ENCODE results near the gene TMEM132C. TPM values are rescaled to one million over a fixed set of nuclear protein-coding genes. Genes with fewer than 3 reads are reported as not detected.

Gene TMEM132C
- total RNA-seq, 1 donor from 2014 or later, result not detected

GRCh38 chr12:128702371-128702770 is 435.4 kb downstream of the TMEM132C start:
- intact Hi-C loops (cut with micrococcal nuclease), result no loop called here

GRCh38 chr12:128705140-128705539 is 438.2 kb downstream of the TMEM132C start:
- intact Hi-C loops (cut with micrococcal nuclease), result no loop called here

- intact Hi-C loops (cut with micrococcal nuclease), result no loop called here
Observed at GRCh38 chr12:128707488-128707887, 440.5 kb downstream of the TMEM132C start.

GRCh38 chr12:128708789-128709188 is 441.8 kb downstream of the TMEM132C start:
- intact Hi-C loops (cut with micrococcal nuclease), result no loop called here

- intact Hi-C loops (cut with micrococcal nuclease), result no loop called here
Observed at GRCh38 chr12:128709660-128710059, 442.7 kb downstream of the TMEM132C start.

- intact Hi-C loops (cut with micrococcal nuclease), result no loop called here
Observed at GRCh38 chr12:128711486-128711885, 444.5 kb downstream of the TMEM132C start.

GRCh38 chr12:128712622-128713021 is 445.7 kb downstream of the TMEM132C start:
- intact Hi-C loops (cut with micrococcal nuclease), result no loop called here

GRCh38 chr12:128715485-128715884 is 448.5 kb downstream of the TMEM132C start:
- intact Hi-C loops (cut with micrococcal nuclease), result no loop called here

GRCh38 chr12:128724468-128725046 is 457.6 kb downstream of the TMEM132C start:
- intact Hi-C loops (cut with micrococcal nuclease), result no loop called here

GRCh38 chr12:128726886-128727285 is 459.9 kb downstream of the TMEM132C start:
- intact Hi-C loops (cut with micrococcal nuclease), result no loop called here

GRCh38 chr12:128727461-128727860 is 460.5 kb downstream of the TMEM132C start:
- intact Hi-C loops (cut with micrococcal nuclease), result no loop called here

- intact Hi-C loops (cut with micrococcal nuclease), result no loop called here
Observed at GRCh38 chr12:128727999-128728398, 461.0 kb downstream of the TMEM132C start.

- intact Hi-C loops (cut with micrococcal nuclease), result no loop called here
Observed at GRCh38 chr12:128729628-128730121, 462.7 kb downstream of the TMEM132C start.

- intact Hi-C loops (cut with micrococcal nuclease), result no loop called here
Observed at GRCh38 chr12:128734371-128734770, 467.4 kb downstream of the TMEM132C start.

GRCh38 chr12:128737292-128737966 is 470.5 kb downstream of the TMEM132C start:
- intact Hi-C loops (cut with micrococcal nuclease), result no loop called here

- intact Hi-C loops (cut with micrococcal nuclease), result no loop called here
Observed at GRCh38 chr12:128743916-128744315, 476.9 kb downstream of the TMEM132C start.

GRCh38 chr12:128745772-128746689 is 479.1 kb downstream of the TMEM132C start:
- intact Hi-C loops (cut with micrococcal nuclease), result no loop called here

GRCh38 chr12:128747441-128747840 is 480.5 kb downstream of the TMEM132C start:
- intact Hi-C loops (cut with micrococcal nuclease), result no loop called here

GRCh38 chr12:128752386-128752785 is 485.4 kb downstream of the TMEM132C start:
- intact Hi-C loops (cut with micrococcal nuclease), result no loop called here

- intact Hi-C loops (cut with micrococcal nuclease), result no loop called here
Observed at GRCh38 chr12:128753438-128753837, 486.5 kb downstream of the TMEM132C start.

GRCh38 chr12:128754275-128754674 is 487.3 kb downstream of the TMEM132C start:
- intact Hi-C loops (cut with micrococcal nuclease), result no loop called here

- intact Hi-C loops (cut with micrococcal nuclease), result no loop called here
Observed at GRCh38 chr12:128755566-128755965, 488.6 kb downstream of the TMEM132C start.

Measured in T-helper 1 cell treated with Interleukin-12 subunit alpha and Interleukin-12 subunit beta and Interleukin-4 antibody, amounts not matched to agents 30 ng/mL and 1 ng/mL, for 36 hours (primary cell).